K562 (cell line): ENCODE measurements around the gene CCDC88C.

Source experiments
- BHLHE40 ChIP-seq: IDR thresholded peaks from 2 replicates; pipeline ENCODE4 v1.6.1; 2011; ENCODE audit warnings: low read length, improper control_type of control experiment
- EGR1 ChIP-seq: fragments of 450-650 bp; conservative IDR thresholded peaks from 2 replicates; pipeline ENCODE4 v1.6.1; 2017; ENCODE audit warnings: mild to moderate bottlenecking
- JUN ChIP-seq, 2 experiments: sonication (generic) in 1 of 2; formaldehyde crosslinking in 1 of 2; IDR thresholded peaks; 2 replicates each; pipeline versions ENCODE4 v1.6.1 to v1.8.0; 2012 to 2022; ENCODE audit warnings: borderline replicate concordance in 2 of 2, mild to moderate bottlenecking in 2 of 2, improper control_type of control experiment in 1 of 2, low read depth in 1 of 2, low read length in 1 of 2, missing genetic modification reagents in 1 of 2
- MAFF ChIP-seq: IDR thresholded peaks from 2 replicates; pipeline ENCODE4 v1.6.1; 2012; ENCODE audit warnings: low read length, improper control_type of control experiment
- SP2 ChIP-seq: IDR thresholded peaks from 2 replicates; pipeline ENCODE4 v1.6.1; 2011; ENCODE audit warnings: mild to moderate bottlenecking, low read depth, low read length, moderate library complexity; ENCODE audit not compliant: poor library complexity, severe bottlenecking; ENCODE audit errors: extremely low read depth
- TAF1 ChIP-seq: IDR thresholded peaks from 2 replicates; pipeline ENCODE4 v1.6.1; 2011; ENCODE audit warnings: mild to moderate bottlenecking, low read length, moderate library complexity; ENCODE audit not compliant: insufficient read depth, control insufficient read depth, severe bottlenecking; ENCODE audit errors: extremely low read depth
- TARDBP ChIP-seq: fragments of 450-650 bp; IDR thresholded peaks from 2 replicates; pipeline ENCODE4 v1.6.1; 2016
- ZEB2 ChIP-seq: fragments of 450-650 bp; IDR thresholded peaks from 2 replicates; pipeline ENCODE4 v1.6.1; 2016
- ZZZ3 ChIP-seq: fragments of 450-650 bp; IDR thresholded peaks from 2 replicates; pipeline ENCODE4 v1.6.1; 2016; ENCODE audit warnings: antibody characterized with exemption, mild to moderate bottlenecking, moderate library complexity
- TF ChIP-seq, protein P1 (sequence below), 3 experiments: IDR thresholded peaks in 2 of 3; conservative IDR thresholded peaks in 1 of 3; 2 replicates each; pipeline ENCODE4 v1.5.1; 2011 to 2012; ENCODE audit warnings: low read length in 3 of 3, mild to moderate bottlenecking in 3 of 3, control low read depth in 2 of 3, improper control_type of control experiment in 1 of 3, inconsistent platforms in 1 of 3, low read depth in 1 of 3, mixed read lengths in 1 of 3, moderate library complexity in 1 of 3; ENCODE audit not compliant: insufficient read depth in 2 of 3
- TF ChIP-seq, protein P2 (sequence below): sonication (generic); formaldehyde crosslinking; IDR thresholded peaks from 2 replicates; pipeline ENCODE4 v1.8.1; 2023; ENCODE audit warnings: mild to moderate bottlenecking, missing genetic modification reagents
- TF ChIP-seq, protein P3 (sequence below), 2 experiments: fragments of 450-650 bp; formaldehyde crosslinking in 1 of 2; IDR thresholded peaks; 2 replicates each; pipeline versions ENCODE4 v1.4.0 to v1.6.1; 2014 to 2020; ENCODE audit warnings: mild to moderate bottlenecking in 2 of 2, borderline replicate concordance in 1 of 2, low read depth in 1 of 2

DNA sequence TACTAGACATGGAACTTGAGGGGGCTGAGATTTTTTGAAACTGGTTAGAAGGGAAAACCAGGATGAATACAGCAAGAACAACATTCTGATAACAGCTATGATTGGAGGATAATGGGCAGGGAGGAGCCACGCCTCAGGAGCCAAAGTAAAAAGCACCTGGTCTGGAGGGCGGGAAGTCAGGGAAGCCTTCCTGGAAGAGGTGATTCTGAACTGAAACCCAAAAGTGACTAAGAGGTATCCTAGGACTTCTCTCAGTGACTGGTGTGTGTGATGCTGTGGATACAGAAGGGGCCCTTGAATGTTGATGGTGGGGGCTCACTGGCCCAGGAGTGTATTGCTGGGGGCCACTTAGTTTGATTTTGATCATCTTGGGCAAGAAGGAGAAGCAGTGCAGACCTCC, 154.3 kb downstream of the CCDC88C start:
- TF ChIP-seq, protein P1, sequence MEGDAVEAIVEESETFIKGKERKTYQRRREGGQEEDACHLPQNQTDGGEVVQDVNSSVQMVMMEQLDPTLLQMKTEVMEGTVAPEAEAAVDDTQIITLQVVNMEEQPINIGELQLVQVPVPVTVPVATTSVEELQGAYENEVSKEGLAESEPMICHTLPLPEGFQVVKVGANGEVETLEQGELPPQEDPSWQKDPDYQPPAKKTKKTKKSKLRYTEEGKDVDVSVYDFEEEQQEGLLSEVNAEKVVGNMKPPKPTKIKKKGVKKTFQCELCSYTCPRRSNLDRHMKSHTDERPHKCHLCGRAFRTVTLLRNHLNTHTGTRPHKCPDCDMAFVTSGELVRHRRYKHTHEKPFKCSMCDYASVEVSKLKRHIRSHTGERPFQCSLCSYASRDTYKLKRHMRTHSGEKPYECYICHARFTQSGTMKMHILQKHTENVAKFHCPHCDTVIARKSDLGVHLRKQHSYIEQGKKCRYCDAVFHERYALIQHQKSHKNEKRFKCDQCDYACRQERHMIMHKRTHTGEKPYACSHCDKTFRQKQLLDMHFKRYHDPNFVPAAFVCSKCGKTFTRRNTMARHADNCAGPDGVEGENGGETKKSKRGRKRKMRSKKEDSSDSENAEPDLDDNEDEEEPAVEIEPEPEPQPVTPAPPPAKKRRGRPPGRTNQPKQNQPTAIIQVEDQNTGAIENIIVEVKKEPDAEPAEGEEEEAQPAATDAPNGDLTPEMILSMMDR (IDR thresholded peaks at IDR 0.05 in 2 of 3, conservative IDR thresholded peaks at IDR 0.05 in 1 of 3; ENCODE audit: insufficient read depth in 2 of 3, low read depth in 1 of 3, low read length in 3 of 3), result no peak
- TF ChIP-seq ZEB2, result no peak
- TF ChIP-seq JUN (IDR thresholded peaks at IDR 0.05; ENCODE audit: borderline replicate concordance, low read depth, low read length), result no peak
- no peak for TF ChIP-seq JUN (CRISPR knock-in tag; IDR thresholded peaks at IDR 0.05; ENCODE audit: borderline replicate concordance)
- TF ChIP-seq MAFF, result no peak
- TF ChIP-seq, protein P2, sequence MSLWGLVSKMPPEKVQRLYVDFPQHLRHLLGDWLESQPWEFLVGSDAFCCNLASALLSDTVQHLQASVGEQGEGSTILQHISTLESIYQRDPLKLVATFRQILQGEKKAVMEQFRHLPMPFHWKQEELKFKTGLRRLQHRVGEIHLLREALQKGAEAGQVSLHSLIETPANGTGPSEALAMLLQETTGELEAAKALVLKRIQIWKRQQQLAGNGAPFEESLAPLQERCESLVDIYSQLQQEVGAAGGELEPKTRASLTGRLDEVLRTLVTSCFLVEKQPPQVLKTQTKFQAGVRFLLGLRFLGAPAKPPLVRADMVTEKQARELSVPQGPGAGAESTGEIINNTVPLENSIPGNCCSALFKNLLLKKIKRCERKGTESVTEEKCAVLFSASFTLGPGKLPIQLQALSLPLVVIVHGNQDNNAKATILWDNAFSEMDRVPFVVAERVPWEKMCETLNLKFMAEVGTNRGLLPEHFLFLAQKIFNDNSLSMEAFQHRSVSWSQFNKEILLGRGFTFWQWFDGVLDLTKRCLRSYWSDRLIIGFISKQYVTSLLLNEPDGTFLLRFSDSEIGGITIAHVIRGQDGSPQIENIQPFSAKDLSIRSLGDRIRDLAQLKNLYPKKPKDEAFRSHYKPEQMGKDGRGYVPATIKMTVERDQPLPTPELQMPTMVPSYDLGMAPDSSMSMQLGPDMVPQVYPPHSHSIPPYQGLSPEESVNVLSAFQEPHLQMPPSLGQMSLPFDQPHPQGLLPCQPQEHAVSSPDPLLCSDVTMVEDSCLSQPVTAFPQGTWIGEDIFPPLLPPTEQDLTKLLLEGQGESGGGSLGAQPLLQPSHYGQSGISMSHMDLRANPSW (CRISPR knock-in tag), result no peak
- no peak for TF ChIP-seq ZZZ3
- TF ChIP-seq EGR1, result no peak
- TF ChIP-seq TARDBP, result no peak
- TF ChIP-seq TAF1, result no peak
- no peak for TF ChIP-seq SP2
- TF ChIP-seq, protein P3, sequence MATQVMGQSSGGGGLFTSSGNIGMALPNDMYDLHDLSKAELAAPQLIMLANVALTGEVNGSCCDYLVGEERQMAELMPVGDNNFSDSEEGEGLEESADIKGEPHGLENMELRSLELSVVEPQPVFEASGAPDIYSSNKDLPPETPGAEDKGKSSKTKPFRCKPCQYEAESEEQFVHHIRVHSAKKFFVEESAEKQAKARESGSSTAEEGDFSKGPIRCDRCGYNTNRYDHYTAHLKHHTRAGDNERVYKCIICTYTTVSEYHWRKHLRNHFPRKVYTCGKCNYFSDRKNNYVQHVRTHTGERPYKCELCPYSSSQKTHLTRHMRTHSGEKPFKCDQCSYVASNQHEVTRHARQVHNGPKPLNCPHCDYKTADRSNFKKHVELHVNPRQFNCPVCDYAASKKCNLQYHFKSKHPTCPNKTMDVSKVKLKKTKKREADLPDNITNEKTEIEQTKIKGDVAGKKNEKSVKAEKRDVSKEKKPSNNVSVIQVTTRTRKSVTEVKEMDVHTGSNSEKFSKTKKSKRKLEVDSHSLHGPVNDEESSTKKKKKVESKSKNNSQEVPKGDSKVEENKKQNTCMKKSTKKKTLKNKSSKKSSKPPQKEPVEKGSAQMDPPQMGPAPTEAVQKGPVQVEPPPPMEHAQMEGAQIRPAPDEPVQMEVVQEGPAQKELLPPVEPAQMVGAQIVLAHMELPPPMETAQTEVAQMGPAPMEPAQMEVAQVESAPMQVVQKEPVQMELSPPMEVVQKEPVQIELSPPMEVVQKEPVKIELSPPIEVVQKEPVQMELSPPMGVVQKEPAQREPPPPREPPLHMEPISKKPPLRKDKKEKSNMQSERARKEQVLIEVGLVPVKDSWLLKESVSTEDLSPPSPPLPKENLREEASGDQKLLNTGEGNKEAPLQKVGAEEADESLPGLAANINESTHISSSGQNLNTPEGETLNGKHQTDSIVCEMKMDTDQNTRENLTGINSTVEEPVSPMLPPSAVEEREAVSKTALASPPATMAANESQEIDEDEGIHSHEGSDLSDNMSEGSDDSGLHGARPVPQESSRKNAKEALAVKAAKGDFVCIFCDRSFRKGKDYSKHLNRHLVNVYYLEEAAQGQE (IDR thresholded peaks at IDR 0.05; ENCODE audit: borderline replicate concordance), result no peak
- TF ChIP-seq, protein P3 (CRISPR knock-in tag; IDR thresholded peaks at IDR 0.05; ENCODE audit: low read depth), result no peak
- TF ChIP-seq BHLHE40, result no peak
